ENCODE results near the gene FLT3LG. TPM values are rescaled to one million over a fixed set of nuclear protein-coding genes. Genes with fewer than 3 reads are reported as not detected.

The FLT3LG gene
- total RNA-seq, 4 donors from 2014 or later: 5.5 to 11.5 (median 10.4) TPM

DNA sequence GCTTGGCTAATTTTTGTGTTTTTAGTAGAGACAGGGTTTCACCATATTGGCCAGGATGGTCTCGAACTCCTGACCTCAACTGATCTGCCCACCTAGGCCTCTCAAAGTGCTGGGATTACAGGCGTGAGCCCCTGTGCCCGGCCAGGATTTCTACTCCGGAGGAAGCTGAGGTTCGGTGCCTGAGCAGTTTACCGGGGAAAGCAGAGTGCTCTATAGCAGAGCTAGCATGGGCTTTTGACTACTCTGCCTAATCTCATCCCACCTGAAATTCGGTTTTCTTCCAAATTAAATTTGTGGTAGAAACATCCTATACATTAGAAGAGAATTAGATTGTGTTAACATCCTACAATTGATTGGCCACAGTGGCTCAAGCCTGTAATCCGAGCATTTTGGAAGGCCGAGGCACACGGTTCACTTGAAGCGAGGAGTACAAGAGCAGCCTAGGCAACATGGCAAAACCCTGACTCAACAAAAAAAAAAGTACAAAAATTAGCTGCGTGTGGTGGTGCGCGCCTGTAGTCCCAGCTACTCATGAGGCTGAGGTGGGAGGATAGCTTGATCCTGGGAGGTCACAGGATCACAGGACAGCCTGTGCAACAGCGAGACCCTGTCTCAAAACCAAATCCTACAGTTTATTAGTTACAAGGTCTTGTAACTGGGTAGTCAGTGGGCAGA, 15.0 kb downstream of the FLT3LG start:
- intact Hi-C loops (cut with DNase I): no loop called here
- TF ChIP-seq POLR2A (IDR thresholded peaks at IDR 0.05; ENCODE audit: low read depth) (no peak), POLR2AphosphoS5 (IDR thresholded peaks at IDR 0.05) (no peak), EP300 (IDR thresholded peaks at IDR 0.05) (no peak)
- TF ChIP-seq, protein P1, sequence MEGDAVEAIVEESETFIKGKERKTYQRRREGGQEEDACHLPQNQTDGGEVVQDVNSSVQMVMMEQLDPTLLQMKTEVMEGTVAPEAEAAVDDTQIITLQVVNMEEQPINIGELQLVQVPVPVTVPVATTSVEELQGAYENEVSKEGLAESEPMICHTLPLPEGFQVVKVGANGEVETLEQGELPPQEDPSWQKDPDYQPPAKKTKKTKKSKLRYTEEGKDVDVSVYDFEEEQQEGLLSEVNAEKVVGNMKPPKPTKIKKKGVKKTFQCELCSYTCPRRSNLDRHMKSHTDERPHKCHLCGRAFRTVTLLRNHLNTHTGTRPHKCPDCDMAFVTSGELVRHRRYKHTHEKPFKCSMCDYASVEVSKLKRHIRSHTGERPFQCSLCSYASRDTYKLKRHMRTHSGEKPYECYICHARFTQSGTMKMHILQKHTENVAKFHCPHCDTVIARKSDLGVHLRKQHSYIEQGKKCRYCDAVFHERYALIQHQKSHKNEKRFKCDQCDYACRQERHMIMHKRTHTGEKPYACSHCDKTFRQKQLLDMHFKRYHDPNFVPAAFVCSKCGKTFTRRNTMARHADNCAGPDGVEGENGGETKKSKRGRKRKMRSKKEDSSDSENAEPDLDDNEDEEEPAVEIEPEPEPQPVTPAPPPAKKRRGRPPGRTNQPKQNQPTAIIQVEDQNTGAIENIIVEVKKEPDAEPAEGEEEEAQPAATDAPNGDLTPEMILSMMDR (IDR thresholded peaks at IDR 0.05): no peak
- no peak for DNase-seq (ENCODE audit: extremely low spot score)
- H3K4me3 ChIP-seq: peak overlapping the region; percentile 69 to 100 (median 93)
- peaks cover 36 to 59% (median 45%) of the 10 kb centered on the region in 4 donors for H3K36me3 ChIP-seq
- H3K9me3 ChIP-seq: no peaks in the 10 kb centered on the region
- peaks cover 17 to 49% (median 34%) of the 10 kb centered on the region in 4 donors for H3K4me1 ChIP-seq
- peak overlapping the region; percentile 84 to 92 (median 90) for H3K27ac ChIP-seq (replicated peaks in 1 of 4)
- 21% methylated on average over 14 of the region's 15 CpGs for WGBS
- H3K27me3 ChIP-seq: no peaks in the 10 kb centered on the region

DNA sequence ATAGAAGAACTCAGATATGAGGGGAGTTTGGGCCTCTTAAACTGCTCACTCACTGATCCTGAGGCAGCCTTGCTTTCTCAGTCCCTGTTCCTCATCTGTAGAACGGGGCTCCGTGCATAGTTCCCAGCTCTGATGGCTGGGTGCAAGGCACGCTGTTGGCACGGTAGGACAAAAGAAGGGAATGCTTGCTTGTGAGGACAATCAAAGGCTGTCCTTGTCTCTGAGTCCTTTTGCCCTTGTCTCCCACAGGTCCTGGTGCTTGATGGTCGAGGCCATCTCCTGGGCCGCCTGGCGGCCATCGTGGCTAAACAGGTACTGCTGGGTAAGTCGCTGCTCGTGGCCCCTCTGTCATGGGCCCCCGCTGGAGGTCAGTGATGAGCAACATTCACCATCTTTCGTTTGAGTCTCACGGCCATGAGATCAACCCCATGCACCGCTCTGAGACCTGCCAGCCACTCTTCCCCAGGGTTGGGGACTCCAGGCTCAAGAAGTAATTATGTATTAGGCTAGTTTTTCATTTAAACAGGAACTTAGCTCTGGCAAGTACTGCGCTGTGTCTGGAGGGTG, 15.7 kb downstream of the FLT3LG start:
- no peaks in the 10 kb centered on the region for H3K27me3 ChIP-seq
- WGBS: 70% methylated on average over 6 of the region's 15 CpGs
- no peaks in the 10 kb centered on the region for H3K9me3 ChIP-seq
- peaks cover 17 to 49% (median 34%) of the 10 kb centered on the region in 4 donors for H3K4me1 ChIP-seq
- DNase-seq (ENCODE audit: extremely low spot score): no peak
- H3K36me3 ChIP-seq: peaks cover 36 to 54% (median 45%) of the 10 kb centered on the region in 4 donors
- H3K4me3 ChIP-seq: peak overlapping the region; percentile 69 to 100 (median 93)
- TF ChIP-seq EP300 (IDR thresholded peaks at IDR 0.05) (no peak), POLR2AphosphoS5 (IDR thresholded peaks at IDR 0.05) (no peak), POLR2A (IDR thresholded peaks at IDR 0.05; ENCODE audit: low read depth) (no peak)
- TF ChIP-seq, protein P1 (IDR thresholded peaks at IDR 0.05): no peak
- peak overlapping the region; percentile 84 to 92 (median 90) for H3K27ac ChIP-seq (replicated peaks in 1 of 4)
- intact Hi-C loops (cut with DNase I): no loop called here

DNA sequence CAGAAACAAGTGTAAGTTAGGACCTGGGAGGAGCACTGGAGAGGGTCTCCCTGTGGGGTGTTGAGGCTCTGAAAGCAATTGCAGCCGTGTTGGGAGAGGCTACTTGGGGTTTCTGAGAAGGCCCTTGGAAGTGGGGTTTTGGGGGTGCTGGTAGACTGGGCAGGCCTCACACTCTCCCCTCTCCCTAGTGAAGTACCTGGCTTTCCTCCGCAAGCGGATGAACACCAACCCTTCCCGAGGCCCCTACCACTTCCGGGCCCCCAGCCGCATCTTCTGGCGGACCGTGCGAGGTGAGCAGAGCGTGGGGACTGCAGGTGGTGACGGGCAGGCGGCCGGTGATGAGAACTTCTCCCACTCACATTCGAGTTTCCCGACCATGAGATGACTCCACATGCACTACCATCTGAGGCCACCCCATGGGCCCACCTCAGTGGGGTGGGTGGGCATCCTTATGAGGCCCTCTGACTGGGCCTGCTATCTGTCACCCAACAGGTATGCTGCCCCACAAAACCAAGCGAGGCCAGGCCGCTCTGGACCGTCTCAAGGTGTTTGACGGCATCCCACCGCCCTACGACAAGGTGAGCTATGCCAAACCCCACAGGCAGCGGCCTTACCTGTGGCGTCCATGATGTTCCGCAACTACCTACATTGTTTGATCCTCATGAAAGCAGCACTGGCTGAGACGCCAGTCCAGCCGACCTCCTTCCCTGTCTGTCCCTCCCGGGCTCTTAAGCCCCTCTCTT, 16.4 kb downstream of the FLT3LG start:
- Histone ChIP-seq H3K27ac (replicated peaks in 1 of 4) (peak overlapping the region in 3 of 4 donors; percentile 1 to 91 (median 84)), H3K4me3 (peak overlapping the region in 1 of 4 donors; percentile 100), H3K27me3 (no peaks in the 10 kb centered on the region), H3K9me3 (no peaks in the 10 kb centered on the region), H3K4me1 (peaks cover 20 to 55% (median 38%) of the 10 kb centered on the region in 4 donors), H3K36me3 (peaks cover 36 to 53% (median 42%) of the 10 kb centered on the region in 4 donors)
- intact Hi-C loops (cut with DNase I): no loop called here
- DNase-seq (ENCODE audit: extremely low spot score): no peak
- WGBS: 87% methylated on average over 15 of the region's 27 CpGs
- TF ChIP-seq POLR2AphosphoS5 (IDR thresholded peaks at IDR 0.05): no peak
- TF ChIP-seq, protein P1 (IDR thresholded peaks at IDR 0.05): no peak
- no peak for TF ChIP-seq POLR2A (IDR thresholded peaks at IDR 0.05; ENCODE audit: low read depth)
- TF ChIP-seq EP300 (IDR thresholded peaks at IDR 0.05): no peak

DNA sequence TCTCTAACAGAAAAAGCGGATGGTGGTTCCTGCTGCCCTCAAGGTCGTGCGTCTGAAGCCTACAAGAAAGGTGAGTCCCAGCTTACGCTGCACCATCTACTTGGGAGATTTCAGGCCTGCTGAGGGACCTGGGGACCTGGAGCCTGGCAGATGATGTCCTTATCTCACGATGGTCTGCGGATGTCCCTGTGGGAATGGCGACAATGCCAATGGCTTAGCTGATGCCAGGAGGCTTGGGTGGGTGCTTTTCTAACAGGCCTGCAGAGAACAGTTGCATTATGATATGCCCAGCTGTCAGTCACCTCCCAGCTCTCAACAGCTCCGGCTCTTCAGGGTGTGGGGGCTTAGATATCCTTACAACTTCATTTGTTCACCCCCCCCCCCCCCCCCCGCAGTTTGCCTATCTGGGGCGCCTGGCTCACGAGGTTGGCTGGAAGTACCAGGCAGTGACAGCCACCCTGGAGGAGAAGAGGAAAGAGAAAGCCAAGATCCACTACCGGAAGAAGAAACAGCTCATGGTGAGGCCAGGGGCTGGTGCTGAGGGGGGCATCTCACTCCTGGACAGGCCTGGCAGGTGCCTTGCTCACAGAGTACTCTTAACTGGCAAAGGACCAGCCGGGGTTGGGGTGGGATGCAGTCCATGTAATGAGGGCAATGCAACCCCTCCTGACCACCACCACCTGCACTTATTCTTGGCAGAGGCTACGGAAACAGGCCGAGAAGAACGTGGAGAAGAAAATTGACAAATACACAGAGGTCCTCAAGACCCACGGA, 17.2 kb downstream of the FLT3LG start:
- H3K4me1 ChIP-seq: peaks cover 22 to 57% (median 41%) of the 10 kb centered on the region in 4 donors
- 80% methylated on average over 14 of the region's 17 CpGs for WGBS
- H3K27me3 ChIP-seq: no peaks in the 10 kb centered on the region
- TF ChIP-seq EP300 (IDR thresholded peaks at IDR 0.05) (no peak), POLR2A (IDR thresholded peaks at IDR 0.05; ENCODE audit: low read depth) (no peak), POLR2AphosphoS5 (IDR thresholded peaks at IDR 0.05) (no peak)
- TF ChIP-seq, protein P1 (IDR thresholded peaks at IDR 0.05): no peak
- H3K4me3 ChIP-seq: no peak overlapping the region
- intact Hi-C loops (cut with DNase I): no loop called here
- H3K36me3 ChIP-seq: peaks cover 36 to 53% (median 42%) of the 10 kb centered on the region in 4 donors
- no peak for DNase-seq (ENCODE audit: extremely low spot score)
- H3K27ac ChIP-seq (replicated peaks in 1 of 4): peak overlapping the region in 2 of 4 donors; percentile 1 to 84
- H3K9me3 ChIP-seq: no peaks in the 10 kb centered on the region

Data from esophagus muscularis mucosa (tissue), 4 donors.